HepG2 (cell line): ENCODE results near the gene ADPRS. TPM values are rescaled to one million over a fixed set of nuclear protein-coding genes. Genes with fewer than 3 reads are reported as not detected.

Experiments used
- AKAP8 ChIP-seq: sonication (generic); formaldehyde crosslinking; IDR thresholded peaks from 2 replicates; pipeline ENCODE4 v1.5.1; 2020; ENCODE audit warnings: mild to moderate bottlenecking, missing genetic modification reagents
- FOXO4 ChIP-seq: sonication (generic); formaldehyde crosslinking; conservative IDR thresholded peaks from 2 replicates; pipeline ENCODE4 v1.8.1; 2023; ENCODE audit warnings: missing genetic modification reagents
- HNF4A ChIP-seq: sonication (generic); formaldehyde crosslinking; IDR thresholded peaks from 2 replicates; pipeline ENCODE4 v1.4.0; 2020; ENCODE audit warnings: missing genetic modification reagents
- MAFG ChIP-seq: sonication (generic); formaldehyde crosslinking; IDR thresholded peaks from 2 replicates; pipeline ENCODE4 v1.5.1; 2020; ENCODE audit warnings: mild to moderate bottlenecking, missing genetic modification reagents
- MAZ ChIP-seq, 2 experiments: sonication (generic) in 1 of 2; formaldehyde crosslinking in 1 of 2; IDR thresholded peaks; 2 replicates each; pipeline versions ENCODE4 v1.5.0 to v1.6.1; 2012 to 2020; ENCODE audit warnings: low read depth in 2 of 2, mild to moderate bottlenecking in 2 of 2, borderline replicate concordance in 1 of 2, improper control_type of control experiment in 1 of 2, low read length in 1 of 2, missing genetic modification reagents in 1 of 2, moderate library complexity in 1 of 2
- MED8 ChIP-seq: sonication (generic); formaldehyde crosslinking; IDR thresholded peaks from 2 replicates; pipeline ENCODE4 v1.8.1; 2023; ENCODE audit warnings: mild to moderate bottlenecking, missing genetic modification reagents; ENCODE audit not compliant: insufficient replicate concordance
- MLXIP ChIP-seq: sonication (generic); formaldehyde crosslinking; IDR thresholded peaks from 2 replicates; pipeline ENCODE4 v1.9.0; 2021; ENCODE audit warnings: missing genetic modification reagents, borderline replicate concordance
- NFIB ChIP-seq: sonication (generic); formaldehyde crosslinking; IDR thresholded peaks from 2 replicates; pipeline ENCODE4 v1.9.0; 2021; ENCODE audit warnings: missing genetic modification reagents, mild to moderate bottlenecking, borderline replicate concordance
- REPIN1 ChIP-seq: sonication (generic); formaldehyde crosslinking; IDR thresholded peaks from 2 replicates; pipeline ENCODE4 v1.8.0; 2022; ENCODE audit warnings: missing genetic modification reagents, low read depth, mild to moderate bottlenecking, borderline replicate concordance
- SOX6 ChIP-seq, 2 experiments: fragments of 450-650 bp in 1 of 2; sonication (generic) in 1 of 2; formaldehyde crosslinking in 1 of 2; IDR thresholded peaks; 2 replicates each; pipeline versions ENCODE4 v1.4.0 to v1.6.1; 2017 to 2020; ENCODE audit warnings: antibody characterized with exemption in 1 of 2, mild to moderate bottlenecking in 1 of 2, missing genetic modification reagents in 1 of 2
- SP2 ChIP-seq: sonication (generic); formaldehyde crosslinking; IDR thresholded peaks from 2 replicates; pipeline ENCODE4 v1.5.1; 2020; ENCODE audit warnings: mild to moderate bottlenecking, missing genetic modification reagents
- ZNF614 ChIP-seq: IDR thresholded peaks from 2 replicates; pipeline ENCODE4 v1.6.1; 2018; ENCODE audit warnings: missing biosample characterization, missing genetic modification reagents, inconsistent platforms, borderline replicate concordance
- ZNF710 ChIP-seq: sonication (generic); formaldehyde crosslinking; IDR thresholded peaks from 2 replicates; pipeline ENCODE4 v1.5.0; 2020; ENCODE audit warnings: mild to moderate bottlenecking, missing genetic modification reagents, borderline replicate concordance
- polyA plus RNA-seq, 8 experiments: library from polyadenylated mRNA; depleted of rRNA in 3 of 8; stranded (reverse) in 7 of 8; unstranded in 1 of 8; fragments of >200 nt; fragmentation: Illumina TruSeq in 4 of 8; extraction: Trizol in 4 of 8; gene quantifications; 2 replicates each; pipeline versions ENCODE4 v1.2.1 to v1.2.3, GENCODE V29; 2011 to 2016; ENCODE audit warnings: low read depth in 4 of 8, missing spikeins in 1 of 8, mixed read lengths in 1 of 8; ENCODE audit not compliant: insufficient read depth in 1 of 8
- total RNA-seq, 5 experiments: library from RNA; depleted of rRNA; stranded (reverse); fragments of >200 nt; fragmentation: Illumina TruSeq; extraction: Trizol; gene quantifications; 2 replicates each; pipeline ENCODE4 v1.2.3, GENCODE V29; 2016; ENCODE audit warnings: low read depth in 1 of 5
- TF ChIP-seq, protein P1 (sequence below): sonication (generic); formaldehyde crosslinking; IDR thresholded peaks from 2 replicates; pipeline ENCODE4 v1.4.0; 2020; ENCODE audit warnings: missing genetic modification reagents, borderline replicate concordance
- TF ChIP-seq, protein P2 (sequence below): sonication (generic); formaldehyde crosslinking; IDR thresholded peaks from 2 replicates; pipeline ENCODE4 v1.4.0; 2020; ENCODE audit warnings: missing genetic modification reagents, borderline replicate concordance

ADPRS gene
- total and polyA plus RNA-seq, 2 of the 13 experiments (the other 11 are each of a cell fraction or from before 2014, with no cell fraction given): 30.6 to 36.4 TPM

DNA sequence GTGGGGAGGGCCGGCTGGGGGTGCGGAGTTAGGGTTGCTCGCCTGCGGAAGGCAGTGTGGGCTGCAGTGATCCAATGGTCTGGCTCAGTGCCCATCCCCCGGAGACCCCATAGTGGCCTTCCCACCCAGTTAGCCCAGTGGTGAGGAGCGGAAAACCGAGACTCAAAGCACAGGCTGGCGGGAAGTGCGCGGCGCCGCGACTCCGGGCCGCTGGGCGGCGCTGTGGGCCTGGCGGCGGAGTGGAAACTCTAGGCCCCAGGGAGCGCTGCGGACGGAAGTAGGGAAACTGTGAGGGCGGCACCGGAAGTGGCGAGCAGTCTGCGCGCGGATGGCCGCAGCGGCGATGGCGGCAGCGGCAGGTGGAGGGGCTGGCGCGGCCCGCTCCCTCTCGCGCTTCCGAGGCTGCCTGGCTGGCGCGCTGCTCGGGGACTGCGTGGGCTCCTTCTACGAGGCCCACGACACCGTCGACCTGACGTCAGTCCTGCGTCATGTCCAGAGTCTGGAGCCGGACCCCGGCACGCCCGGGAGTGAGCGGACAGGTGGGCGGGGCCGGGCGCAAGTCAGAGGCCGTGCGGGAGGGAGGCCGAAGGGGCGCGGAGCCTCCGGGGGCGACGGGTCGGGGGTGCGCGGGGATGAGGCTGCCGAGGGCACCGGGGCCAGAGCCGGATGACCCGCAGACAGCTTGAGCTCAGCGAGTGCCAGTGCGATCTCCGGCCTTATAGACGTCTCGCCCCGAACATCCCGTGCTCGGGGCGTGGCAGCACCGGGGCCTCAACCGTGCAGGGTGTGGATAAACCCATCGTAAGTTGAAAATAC, at the start of gene ADPRS (continued):
- TF ChIP-seq FOXO4: no peak
- TF ChIP-seq, protein P1, sequence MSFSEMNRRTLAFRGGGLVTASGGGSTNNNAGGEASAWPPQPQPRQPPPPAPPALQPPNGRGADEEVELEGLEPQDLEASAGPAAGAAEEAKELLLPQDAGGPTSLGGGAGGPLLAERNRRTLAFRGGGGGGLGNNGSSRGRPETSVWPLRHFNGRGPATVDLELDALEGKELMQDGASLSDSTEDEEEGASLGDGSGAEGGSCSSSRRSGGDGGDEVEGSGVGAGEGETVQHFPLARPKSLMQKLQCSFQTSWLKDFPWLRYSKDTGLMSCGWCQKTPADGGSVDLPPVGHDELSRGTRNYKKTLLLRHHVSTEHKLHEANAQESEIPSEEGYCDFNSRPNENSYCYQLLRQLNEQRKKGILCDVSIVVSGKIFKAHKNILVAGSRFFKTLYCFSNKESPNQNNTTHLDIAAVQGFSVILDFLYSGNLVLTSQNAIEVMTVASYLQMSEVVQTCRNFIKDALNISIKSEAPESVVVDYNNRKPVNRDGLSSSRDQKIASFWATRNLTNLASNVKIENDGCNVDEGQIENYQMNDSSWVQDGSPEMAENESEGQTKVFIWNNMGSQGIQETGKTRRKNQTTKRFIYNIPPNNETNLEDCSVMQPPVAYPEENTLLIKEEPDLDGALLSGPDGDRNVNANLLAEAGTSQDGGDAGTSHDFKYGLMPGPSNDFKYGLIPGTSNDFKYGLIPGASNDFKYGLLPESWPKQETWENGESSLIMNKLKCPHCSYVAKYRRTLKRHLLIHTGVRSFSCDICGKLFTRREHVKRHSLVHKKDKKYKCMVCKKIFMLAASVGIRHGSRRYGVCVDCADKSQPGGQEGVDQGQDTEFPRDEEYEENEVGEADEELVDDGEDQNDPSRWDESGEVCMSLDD (CRISPR knock-in tag): peak; percentile 38; the same call in 1 of the 2 replicates
- TF ChIP-seq, protein P2, sequence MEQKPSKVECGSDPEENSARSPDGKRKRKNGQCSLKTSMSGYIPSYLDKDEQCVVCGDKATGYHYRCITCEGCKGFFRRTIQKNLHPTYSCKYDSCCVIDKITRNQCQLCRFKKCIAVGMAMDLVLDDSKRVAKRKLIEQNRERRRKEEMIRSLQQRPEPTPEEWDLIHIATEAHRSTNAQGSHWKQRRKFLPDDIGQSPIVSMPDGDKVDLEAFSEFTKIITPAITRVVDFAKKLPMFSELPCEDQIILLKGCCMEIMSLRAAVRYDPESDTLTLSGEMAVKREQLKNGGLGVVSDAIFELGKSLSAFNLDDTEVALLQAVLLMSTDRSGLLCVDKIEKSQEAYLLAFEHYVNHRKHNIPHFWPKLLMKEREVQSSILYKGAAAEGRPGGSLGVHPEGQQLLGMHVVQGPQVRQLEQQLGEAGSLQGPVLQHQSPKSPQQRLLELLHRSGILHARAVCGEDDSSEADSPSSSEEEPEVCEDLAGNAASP (CRISPR knock-in tag): peak; percentile 76; the same call in 1 of the 2 replicates
- peak; percentile 81; the same call in 1 of the 2 replicates for TF ChIP-seq AKAP8 (CRISPR knock-in tag)
- no peak for TF ChIP-seq NFIB (CRISPR knock-in tag)
- TF ChIP-seq HNF4A (CRISPR knock-in tag): no peak
- no peak for TF ChIP-seq SOX6 (IDR thresholded peaks at IDR 0.05)
- TF ChIP-seq SOX6 (CRISPR knock-in tag; IDR thresholded peaks at IDR 0.05): peak; percentile 51; the same call in 1 of the 2 replicates
- peak; percentile 93; the same call in 1 of the 2 replicates for TF ChIP-seq ZNF614 (CRISPR knock-in tag)
- no peak for TF ChIP-seq MAZ (IDR thresholded peaks at IDR 0.05; ENCODE audit: borderline replicate concordance, low read depth, low read length)
- TF ChIP-seq MAZ (CRISPR knock-in tag; IDR thresholded peaks at IDR 0.05; ENCODE audit: low read depth): peak; percentile 91
- peak; percentile 66; the same call in 1 of the 2 replicates for TF ChIP-seq MAFG
- TF ChIP-seq MED8 (CRISPR knock-in tag): peak; percentile 76
- TF ChIP-seq ZNF710: no peak
- peak; percentile 85 for TF ChIP-seq SP2 (CRISPR knock-in tag)
- TF ChIP-seq MLXIP (CRISPR knock-in tag): peak; percentile 66; the same call in 1 of the 2 replicates
- TF ChIP-seq REPIN1: peak; percentile 92
